Effector CD8-positive, alpha-beta T cell (primary cell): Measurements from ENCODE around the gene CSH1.
"Not testable (repeated sequence)": the region's sequence is repeated elsewhere in the genome, so short reads cannot be mapped to it uniquely, and the experiment has no call there.

ENCODE experiments used
- DNase-seq: peaks from one replicate; lab custom pipeline; 2025; lab: John Stamatoyannopoulos, UW

Gene CSH1

GRCh38 chr17:63904796-63905195, 8.4 kb upstream of the CSH1 start:
- not testable (repeated sequence) for DNase-seq

GRCh38 chr17:63903787-63904201, 7.4 kb upstream of the CSH1 start:
- not testable (repeated sequence) for DNase-seq

- not testable (repeated sequence) for DNase-seq
Observed at GRCh38 chr17:63901971-63902370, 5.6 kb upstream of the CSH1 start.

GRCh38 chr17:63898899-63899798, 2.8 kb upstream of the CSH1 start:
- DNase-seq = not testable (repeated sequence)

GRCh38 chr17:63894821-63895220, 1.6 kb downstream of the CSH1 start:
- not testable (repeated sequence) for DNase-seq

GRCh38 chr17:63894021-63894420, 2.4 kb downstream of the CSH1 start:
- DNase-seq = not testable (repeated sequence)

- DNase-seq = not testable (repeated sequence)
Observed at GRCh38 chr17:63892316-63893037, 3.9 kb downstream of the CSH1 start.

GRCh38 chr17:63889026-63889848, 7.1 kb downstream of the CSH1 start:
- not testable (repeated sequence) for DNase-seq

- not testable (repeated sequence) for DNase-seq
Observed at GRCh38 chr17:63885119-63885518, 11.3 kb downstream of the CSH1 start.

GRCh38 chr17:63882626-63883126, 13.7 kb downstream of the CSH1 start:
- not testable (repeated sequence) for DNase-seq

GRCh38 chr17:63881935-63882601, 14.3 kb downstream of the CSH1 start, which contains the start of gene GH2:
TSS of gene GH2 (minus strand) at chr17:63881944. CDS start at chr17:63881801, 143 bp downstream.
- DNase-seq = peak; percentile 29

GRCh38 chr17:63881337-63881736, 15.0 kb downstream of the CSH1 start:
- DNase-seq = not testable (repeated sequence)

- no peak for DNase-seq
Observed at GRCh38 chr17:63880706-63881105, 15.7 kb downstream of the CSH1 start.

GRCh38 chr17:63878413-63878812, 18.0 kb downstream of the CSH1 start:
- not testable (repeated sequence) for DNase-seq

- DNase-seq = not testable (repeated sequence)
Observed at GRCh38 chr17:63874693-63875092, 21.7 kb downstream of the CSH1 start.

GRCh38 chr17:63874061-63874626, 22.2 kb downstream of the CSH1 start:
- not testable (repeated sequence) for DNase-seq

- not testable (repeated sequence) for DNase-seq
Observed at GRCh38 chr17:63873577-63873976, 22.8 kb downstream of the CSH1 start, which contains the start of gene CSH2. TSS of gene CSH2 (minus strand) at chr17:63873677. CDS start at chr17:63873614, 63 bp downstream.

GRCh38 chr17:63871646-63872365, 24.6 kb downstream of the CSH1 start:
- DNase-seq = not testable (repeated sequence)

GRCh38 chr17:63870292-63870665, 26.1 kb downstream of the CSH1 start:
- DNase-seq = not testable (repeated sequence)
